A549 (cell line): ENCODE results near the gene DACH1. TPM values are rescaled to one million over a fixed set of nuclear protein-coding genes. Genes with fewer than 3 reads are reported as not detected.

Source experiments
- ATAC-seq, 2 experiments: fragments of 200-7000 bp in 1 of 2; fragments of >200 bp in 1 of 2; cut with Nextera tagmentation in 1 of 2; cut with Tn5 transposase in 1 of 2; 3 replicates each; pipeline versions ENCODE4 v1.8.0 to v1.9.1; 2018 to 2020; ENCODE audit warnings: mild to moderate bottlenecking in 1 of 2, moderate library complexity in 1 of 2
- CTCF ChIA-PET: fragments of 300-600 bp; sonication (Branson Sonifier 250); formaldehyde crosslinking; extraction: SDS; loops from one replicate; lab custom pipeline; 2021; ENCODE audit warnings: antibody characterized with exemption, inconsistent platforms; lab: Yijun Ruan, JAX
- POLR2A ChIA-PET: fragments of 350-600 bp; formaldehyde crosslinking; extraction: SDS; loops from one replicate; lab custom pipeline; 2021; ENCODE audit warnings: antibody characterized with exemption, inconsistent platforms; lab: Yijun Ruan, JAX
- DNase-seq, 2 experiments: peaks; one replicate each; pipeline versions ENCODE4 v3.0.0 to v3.0.0-alpha.2; 2011 to 2016; ENCODE audit warnings: low read depth in 1 of 2, low spot score in 1 of 2
- FAIRE-seq: peaks from 2 replicates; lab custom pipeline; 2011; peaks lifted over from hg19 to GRCh38; lab: Jason Lieb, UNC
- H3K27ac ChIP-seq, 2 experiments: fragments of >200 bp; sonication (Bioruptor Twin); formaldehyde crosslinking; 3 replicates each; pipeline ENCODE4 v1.5.1; 2016 to 2017
- H3K4me1 ChIP-seq: fragments of >200 bp; sonication (Bioruptor Twin); formaldehyde crosslinking; 3 replicates; pipeline ENCODE4 v1.6.1; 2016
- H3K4me2 ChIP-seq: fragments of >200 bp; sonication (Bioruptor Twin); formaldehyde crosslinking; 3 replicates; pipeline ENCODE4 v1.6.1; 2016
- H3K4me3 ChIP-seq: fragments of >200 bp; sonication (Bioruptor Twin); formaldehyde crosslinking; 3 replicates; pipeline ENCODE4 v1.5.1; 2016
- H3K9me3 ChIP-seq: fragments of >200 bp; sonication (Bioruptor Twin); formaldehyde crosslinking; 3 replicates; pipeline ENCODE4 v1.6.1; 2016
- BCL3 ChIP-seq: fragments of >200 bp; sonication (Bioruptor Twin); formaldehyde crosslinking; IDR thresholded peaks from 3 replicates; pipeline ENCODE4 v1.6.1; 2016
- CBX2 ChIP-seq: fragments of 200-600 bp; sonication (generic); IDR thresholded peaks from 2 replicates; pipeline ENCODE4 v1.6.1; 2016; ENCODE audit warnings: low read depth, mild to moderate bottlenecking, borderline replicate concordance
- CBX8 ChIP-seq: fragments of 200-600 bp; sonication (generic); IDR thresholded peaks from 2 replicates; pipeline ENCODE4 v1.6.1; 2016
- CEBPB ChIP-seq, 2 experiments: fragments of >200 bp in 1 of 2; sonication (Bioruptor Twin) in 1 of 2; formaldehyde crosslinking in 1 of 2; IDR thresholded peaks; 2 replicates each; pipeline ENCODE4 v1.6.1; 2012 to 2016
- CHD2 ChIP-seq: fragments of 150-350 bp; IDR thresholded peaks from 2 replicates; pipeline ENCODE4 v1.6.1; 2014; ENCODE audit warnings: low read length; ENCODE audit not compliant: partially characterized antibody
- CHD4 ChIP-seq: fragments of 200-600 bp; sonication (generic); IDR thresholded peaks from 2 replicates; pipeline ENCODE4 v1.6.1; 2016; ENCODE audit warnings: antibody characterized with exemption, mild to moderate bottlenecking, borderline replicate concordance
- EHMT2 ChIP-seq: fragments of 200-600 bp; sonication (generic); IDR thresholded peaks from 2 replicates; pipeline ENCODE4 v1.6.1; 2016; ENCODE audit warnings: antibody characterized with exemption, low read depth, mild to moderate bottlenecking, moderate library complexity
- ELK1 ChIP-seq: fragments of 150-350 bp; IDR thresholded peaks from 2 replicates; pipeline ENCODE4 v1.6.1; 2014; ENCODE audit warnings: low read depth, mild to moderate bottlenecking, low read length
- EP300 ChIP-seq, 2 experiments: fragments of >200 bp; sonication (Bioruptor Twin); formaldehyde crosslinking; IDR thresholded peaks; 2 replicates in 1 of 2; 3 replicates in 1 of 2; pipeline ENCODE4 v1.6.1; 2016 to 2017
- FOSB ChIP-seq: fragments of 250-450 bp; sonication (Bioruptor Pico); IDR thresholded peaks from 2 replicates; pipeline ENCODE4 v1.5.0; 2020; ENCODE audit warnings: mild to moderate bottlenecking, moderate library complexity
- FOSL2 ChIP-seq, 2 experiments: fragments of 450-650 bp in 1 of 2; fragments of >200 bp in 1 of 2; sonication (Bioruptor Twin) in 1 of 2; formaldehyde crosslinking; IDR thresholded peaks; 2 replicates each; pipeline versions ENCODE4 v1.5.0 to v1.6.1; 2016 to 2020; ENCODE audit warnings: mild to moderate bottlenecking in 1 of 2, moderate library complexity in 1 of 2
- FOXS1 ChIP-seq: fragments of 250-450 bp; sonication (Bioruptor Pico); IDR thresholded peaks from 2 replicates; pipeline ENCODE4 v1.5.0; 2020; ENCODE audit warnings: mild to moderate bottlenecking, moderate library complexity
- HES2 ChIP-seq: fragments of >200 bp; sonication (Bioruptor Twin); formaldehyde crosslinking; IDR thresholded peaks from 2 replicates; pipeline ENCODE4 v1.6.1; 2016
- HMGXB4 ChIP-seq: fragments of 250-450 bp; sonication (Bioruptor Pico); IDR thresholded peaks from 2 replicates; pipeline ENCODE4 v1.5.0; 2021; ENCODE audit warnings: mild to moderate bottlenecking, moderate library complexity, borderline replicate concordance
- HOXA7 ChIP-seq: fragments of 250-450 bp; sonication (Bioruptor Pico); IDR thresholded peaks from 2 replicates; pipeline ENCODE4 v1.5.0; 2020; ENCODE audit warnings: mild to moderate bottlenecking, moderate library complexity
- HOXB13 ChIP-seq: fragments of 250-450 bp; sonication (Bioruptor Pico); IDR thresholded peaks from 2 replicates; pipeline ENCODE4 v1.5.0; 2020; ENCODE audit warnings: low read depth, mild to moderate bottlenecking, moderate library complexity
- JUNB ChIP-seq: fragments of >200 bp; sonication (Bioruptor Twin); formaldehyde crosslinking; IDR thresholded peaks from 2 replicates; pipeline ENCODE4 v1.6.1; 2016
- KDM5A ChIP-seq: fragments of 200-600 bp; sonication (generic); IDR thresholded peaks from 2 replicates; pipeline ENCODE4 v1.6.1; 2016; ENCODE audit warnings: antibody characterized with exemption, mild to moderate bottlenecking
- MAZ ChIP-seq: fragments of 150-350 bp; IDR thresholded peaks from 2 replicates; pipeline ENCODE4 v1.6.1; 2014; ENCODE audit warnings: antibody characterized with exemption, low read depth, low read length, borderline replicate concordance
- MYC ChIP-seq: IDR thresholded peaks from 2 replicates; pipeline ENCODE4 v1.6.1; 2012; ENCODE audit warnings: mild to moderate bottlenecking, inconsistent platforms, low read length, improper control_type of control experiment, borderline replicate concordance
- NFE2L2 ChIP-seq: fragments of 150-350 bp; conservative IDR thresholded peaks from 2 replicates; pipeline ENCODE4 v1.6.1; 2014; ENCODE audit warnings: low read length
- NR3C1 ChIP-seq: fragments of >200 bp; sonication (Bioruptor Twin); formaldehyde crosslinking; IDR thresholded peaks from 3 replicates; pipeline ENCODE4 v1.6.1; 2017
- POLR2AphosphoS2 ChIP-seq: conservative IDR thresholded peaks from 2 replicates; pipeline ENCODE4 v1.6.1; 2012; ENCODE audit warnings: low read length, improper control_type of control experiment, inconsistent platforms
- RARB ChIP-seq: fragments of 250-450 bp; sonication (Bioruptor Pico); IDR thresholded peaks from 2 replicates; pipeline ENCODE4 v1.8.0; 2021; ENCODE audit warnings: mild to moderate bottlenecking, moderate library complexity
- RCOR1 ChIP-seq: fragments of 150-350 bp; IDR thresholded peaks from 2 replicates; pipeline ENCODE4 v1.6.1; 2014; ENCODE audit warnings: antibody characterized with exemption, low read length, low read depth
- RFX5 ChIP-seq: fragments of 450-650 bp; IDR thresholded peaks from 2 replicates; pipeline ENCODE4 v1.7.1; 2014; ENCODE audit warnings: antibody characterized with exemption, mild to moderate bottlenecking, moderate library complexity
- RNF2 ChIP-seq: fragments of 200-600 bp; sonication (generic); IDR thresholded peaks from 2 replicates; pipeline ENCODE4 v1.6.1; 2016; ENCODE audit warnings: low read depth, mild to moderate bottlenecking, antibody characterized with exemption, moderate library complexity, borderline replicate concordance
- SREBF2 ChIP-seq: fragments of 450-650 bp; IDR thresholded peaks from 2 replicates; pipeline ENCODE4 v1.6.1; 2014; ENCODE audit warnings: mild to moderate bottlenecking, moderate library complexity
- TFCP2L1 ChIP-seq: fragments of 250-450 bp; sonication (Bioruptor Pico); IDR thresholded peaks from 2 replicates; pipeline ENCODE4 v1.5.0; 2021; ENCODE audit warnings: mild to moderate bottlenecking
- USF2 ChIP-seq: fragments of 450-650 bp; IDR thresholded peaks from 2 replicates; pipeline ENCODE4 v1.6.1; 2014; ENCODE audit warnings: antibody characterized with exemption
- ZFP36 ChIP-seq: fragments of 450-650 bp; IDR thresholded peaks from 2 replicates; pipeline ENCODE4 v1.6.1; 2014; ENCODE audit warnings: borderline replicate concordance; ENCODE audit not compliant: partially characterized antibody
- ZSCAN20 ChIP-seq: fragments of 250-450 bp; sonication (Bioruptor Pico); IDR thresholded peaks from 2 replicates; pipeline ENCODE4 v1.8.0; 2022; ENCODE audit warnings: mild to moderate bottlenecking, moderate library complexity
- WGBS: methylation state at CpG from one replicate; pipeline ENCODE4 v1.1.6; 2017; ENCODE audit errors: missing lambda C conversion rate; 5-methylcytosine and 5-hydroxymethylcytosine counted together
- polyA plus RNA-seq, 4 experiments: library from polyadenylated mRNA; depleted of rRNA in 3 of 4; stranded (reverse); fragments of >200 nt; fragmentation: RNase III in 1 of 4; extraction: RNeasy Plus Mini Kit Qiagen cat#74134 plus additional on column Dnase treatment in 1 of 4; gene quantifications; 2 replicates in 3 of 4; 3 replicates in 1 of 4; pipeline ENCODE4 v1.2.3, GENCODE V29; 2011 to 2017

Gene DACH1
- polyA plus RNA-seq, 2 of the 4 experiments (the other 2 are of a cell fraction), result not detected

GRCh38 chr13:71871844-71872243, 4.8 kb upstream of the DACH1 start:
- Histone ChIP-seq H3K9me3 (no peaks in the 10 kb centered on the region), H3K27ac (no peak overlapping the region), H3K4me2 (no peak overlapping the region), H3K4me3 (no peak overlapping the region), H3K4me1 (no peaks in the 10 kb centered on the region)
- CTCF ChIA-PET, result interaction anchor here (0.6 kb wide), 1 partner anchor 670 kb away, joined by 3 read pairs; no protein-coding TSS in a partner anchor
- WGBS, result 48% methylated on average over 1 of the region's 1 CpG
- DNase-seq, result no peak
- FAIRE-seq, result no peak
- no peak for TF ChIP-seq HOXA7
- no peak for TF ChIP-seq HOXB13
- TF ChIP-seq BCL3, result no peak
- TF ChIP-seq POLR2AphosphoS2, result no peak
- TF ChIP-seq CBX2, result no peak
- TF ChIP-seq CEBPB (IDR thresholded peaks at IDR 0.05), result no peak
- no peak for TF ChIP-seq FOXS1 (CRISPR knock-in tag)
- no peak for TF ChIP-seq EP300 (IDR thresholded peaks at IDR 0.05)
- ATAC-seq, result no peak
- POLR2A ChIA-PET, result no interaction called here

- no peak overlapping the region for H3K4me3 ChIP-seq
- POLR2A ChIA-PET, result no interaction called here
- CTCF ChIA-PET, result interaction anchor here (0.6 kb wide), 1 partner anchor 669 kb away, joined by 3 read pairs; no protein-coding TSS in a partner anchor
- no peaks in the 10 kb centered on the region for H3K4me1 ChIP-seq
- WGBS, result 56% methylated on average over 3 of the region's 3 CpGs
- no peak overlapping the region for H3K4me2 ChIP-seq
- ATAC-seq (no peak), DNase-seq (no peak), FAIRE-seq (no peak)
- TF ChIP-seq SREBF2 (no peak), HES2 (no peak), KDM5A (no peak), CBX8 (no peak), RARB (CRISPR knock-in tag) (no peak), FOSB (no peak), HMGXB4 (CRISPR knock-in tag) (no peak), ZSCAN20 (CRISPR knock-in tag) (no peak), RNF2 (no peak)
- H3K9me3 ChIP-seq, result no peaks in the 10 kb centered on the region
- no peak overlapping the region for H3K27ac ChIP-seq
Observed at GRCh38 chr13:71871176-71871754, 4.3 kb upstream of the DACH1 start.

- ATAC-seq (no peak), DNase-seq (no peak), FAIRE-seq (no peak)
- H3K4me1 ChIP-seq, result peaks cover 6% of the 10 kb centered on the region; the same call in 1 of the 3 replicates
- no peak overlapping the region for H3K4me3 ChIP-seq
- ChIA-PET POLR2A (no interaction called here), CTCF (interaction anchor here (2.7 kb wide), 1 partner anchor 9 kb away, joined by 9 read pairs; no protein-coding TSS in a partner anchor)
- 28% methylated on average over 7 of the region's 8 CpGs for WGBS
- no peak overlapping the region for H3K4me2 ChIP-seq
- H3K27ac ChIP-seq, result no peak overlapping the region
- H3K9me3 ChIP-seq, result no peaks in the 10 kb centered on the region
- TF ChIP-seq CHD2 (no peak), ZFP36 (no peak), RCOR1 (no peak), RFX5 (no peak), SREBF2 (no peak), JUNB (no peak), TFCP2L1 (CRISPR knock-in tag) (no peak), NR3C1 (no peak), FOSL2 (IDR thresholded peaks at IDR 0.05) (no peak), FOSL2 (CRISPR knock-in tag; IDR thresholded peaks at IDR 0.05) (no peak), EP300 (IDR thresholded peaks at IDR 0.05) (no peak), CHD4 (no peak), MAZ (no peak), EHMT2 (no peak), ELK1 (no peak), USF2 (no peak), NFE2L2 (no peak), MYC (no peak)
Observed at GRCh38 chr13:71870100-71870499, 3.1 kb upstream of the DACH1 start.
